BLaER1 treated with 17β-estradiol and CSF1 and Interleukin-3, amounts not matched to agents 10 nM and 100 nM (cell line): Measurements from ENCODE around the gene TNIP1.

Source experiments
- H3K27ac ChIP-seq, 11 experiments: shearing (Covaris generic); formaldehyde crosslinking; 2 replicates each; pipeline ENCODE4 v1.8.1; 2022
- H3K27me3 ChIP-seq, 11 experiments: shearing (Covaris generic); formaldehyde crosslinking; 2 replicates each; pipeline ENCODE4 v1.8.1; 2022
- H3K36me3 ChIP-seq, 11 experiments: shearing (Covaris generic); formaldehyde crosslinking; 2 replicates each; pipeline ENCODE4 v1.8.1; 2022
- H3K4me1 ChIP-seq, 10 experiments: shearing (Covaris generic); formaldehyde crosslinking; 2 replicates each; pipeline ENCODE4 v1.8.1; 2022
- H3K4me2 ChIP-seq, 11 experiments: shearing (Covaris generic); formaldehyde crosslinking; 2 replicates each; pipeline ENCODE4 v1.8.1; 2022
- H3K4me3 ChIP-seq, 10 experiments: shearing (Covaris generic); formaldehyde crosslinking; 2 replicates each; pipeline ENCODE4 v1.8.1; 2022
- H3K9ac ChIP-seq, 11 experiments: shearing (Covaris generic); formaldehyde crosslinking; 2 replicates each; pipeline ENCODE4 v1.8.1; 2022
- H3K9me3 ChIP-seq, 11 experiments: shearing (Covaris generic); formaldehyde crosslinking; replicated peaks in 1 of 11; 2 replicates each; pipeline ENCODE4 v1.8.1; 2022
- H4K20me1 ChIP-seq, 11 experiments: shearing (Covaris generic); formaldehyde crosslinking; 2 replicates each; pipeline ENCODE4 v1.8.1; 2022
- Cebpa-rat ChIP-seq, 11 experiments: shearing (Covaris generic); IDR thresholded peaks; 2 replicates each; pipeline ENCODE4 v1.8.1; 2022

Gene TNIP1

GRCh38 chr5:151064916-151065499 is 15.8 kb downstream of the TNIP1 start:
- H3K27ac ChIP-seq, result peak overlapping the region in 9 of 11 experiments; percentile 11 to 91 (median 85); a peak in 15 of 22 replicates
- peak overlapping the region in 4 of 11 experiments; percentile 45 to 75 (median 73); a peak in 4 of 22 replicates for H3K9ac ChIP-seq
- no peaks in the 10 kb centered on the region for H3K9me3 ChIP-seq
- H3K4me1 ChIP-seq, result peaks cover 73 to 100% (median 100%) of the 10 kb centered on the region in 10 experiments
- no peak for TF ChIP-seq Cebpa-rat (IDR thresholded peaks at IDR 0.05)
- H3K36me3 ChIP-seq, result peaks cover 45 to 92% (median 77%) of the 10 kb centered on the region in 11 experiments
- peaks cover 37 to 82% (median 61%) of the 10 kb centered on the region in 11 experiments for H4K20me1 ChIP-seq
- peak overlapping the region in 7 of 11 experiments; percentile 51 to 97 (median 89); a peak in 10 of 22 replicates for H3K4me2 ChIP-seq
- H3K4me3 ChIP-seq, result no peak overlapping the region
- no peaks in the 10 kb centered on the region for H3K27me3 ChIP-seq

- Histone ChIP-seq H3K9me3 (no peaks in the 10 kb centered on the region), H3K4me2 (peak overlapping the region; percentile 43 to 97 (median 88)), H3K4me3 (peak overlapping the region in 4 of 10 experiments; percentile 21 to 50 (median 32); a peak in 6 of 20 replicates), H3K27ac (peak overlapping the region; percentile 62 to 92 (median 85)), H3K4me1 (peaks cover 73 to 100% (median 100%) of the 10 kb centered on the region in 10 experiments), H3K36me3 (peaks cover 52 to 88% (median 72%) of the 10 kb centered on the region in 11 experiments), H3K9ac (peak overlapping the region; percentile 30 to 75 (median 65); a peak in 20 of 22 replicates), H3K27me3 (no peaks in the 10 kb centered on the region), H4K20me1 (peaks cover 21 to 72% (median 45%) of the 10 kb centered on the region in 11 experiments; a peak in 21 of 22 replicates)
- TF ChIP-seq Cebpa-rat (IDR thresholded peaks at IDR 0.05), result no peak
These were observed 17.5 kb downstream of the TNIP1 start for GRCh38 chr5:151063142-151063989.

GRCh38 chr5:151062405-151063141 is 18.3 kb downstream of the TNIP1 start:
- H3K4me3 ChIP-seq, result peak overlapping the region in 2 of 10 experiments; percentile 30 to 50; a peak in 2 of 20 replicates
- H3K9ac ChIP-seq, result peak overlapping the region in 9 of 11 experiments; percentile 27 to 75 (median 65); a peak in 11 of 22 replicates
- no peaks in the 10 kb centered on the region for H3K27me3 ChIP-seq
- TF ChIP-seq Cebpa-rat (IDR thresholded peaks at IDR 0.05), result no peak
- H3K36me3 ChIP-seq, result peaks cover 60 to 88% (median 76%) of the 10 kb centered on the region in 11 experiments
- H3K9me3 ChIP-seq, result no peaks in the 10 kb centered on the region
- H3K4me1 ChIP-seq, result peaks cover 70 to 100% (median 100%) of the 10 kb centered on the region in 10 experiments
- H3K4me2 ChIP-seq, result peak overlapping the region; percentile 43 to 97 (median 88); a peak in 20 of 22 replicates
- H3K27ac ChIP-seq, result peak overlapping the region; percentile 62 to 92 (median 85); a peak in 21 of 22 replicates
- peaks cover 13 to 65% (median 37%) of the 10 kb centered on the region in 11 experiments; a peak in 17 of 22 replicates for H4K20me1 ChIP-seq

GRCh38 chr5:151060742-151061141 is 20.1 kb downstream of the TNIP1 start:
- Histone ChIP-seq H3K9ac (peak overlapping the region; percentile 48 to 85 (median 70); a peak in 18 of 22 replicates), H3K4me2 (peak overlapping the region; percentile 76 to 97 (median 92)), H3K9me3 (no peaks in the 10 kb centered on the region), H4K20me1 (peaks cover 0 to 56% (median 21%) of the 10 kb centered on the region in 11 experiments; a peak in 12 of 22 replicates), H3K36me3 (peaks cover 65 to 91% (median 81%) of the 10 kb centered on the region in 11 experiments), H3K27ac (peak overlapping the region; percentile 69 to 92 (median 85)), H3K4me3 (peak overlapping the region in 3 of 10 experiments; percentile 1 to 22 (median 18); a peak in 1 of 20 replicates), H3K4me1 (peaks cover 67 to 100% (median 100%) of the 10 kb centered on the region in 10 experiments), H3K27me3 (no peaks in the 10 kb centered on the region)
- TF ChIP-seq Cebpa-rat (IDR thresholded peaks at IDR 0.05), result no peak

GRCh38 chr5:151058891-151059489 is 21.8 kb downstream of the TNIP1 start:
- no peaks in the 10 kb centered on the region for H3K9me3 ChIP-seq
- TF ChIP-seq Cebpa-rat (IDR thresholded peaks at IDR 0.05), result no peak
- H3K36me3 ChIP-seq, result peaks cover 78 to 94% (median 86%) of the 10 kb centered on the region in 11 experiments
- H4K20me1 ChIP-seq, result peaks cover 0 to 45% (median 5%) of the 10 kb centered on the region in 11 experiments; a peak in 10 of 22 replicates
- peak overlapping the region; percentile 48 to 85 (median 70) for H3K9ac ChIP-seq
- 0 out of 20 replicates have a peak overlapping the region, but pooled peaks of 2 of the 10 experiments have one; percentile 3 to 13 for H3K4me3 ChIP-seq
- H3K4me1 ChIP-seq, result peaks cover 61 to 100% (median 100%) of the 10 kb centered on the region in 10 experiments
- H3K4me2 ChIP-seq, result peak overlapping the region; percentile 76 to 97 (median 92)
- no peaks in the 10 kb centered on the region for H3K27me3 ChIP-seq
- H3K27ac ChIP-seq, result peak overlapping the region; percentile 69 to 92 (median 85)

- Histone ChIP-seq H4K20me1 (peaks cover 0 to 42% (median 4%) of the 10 kb centered on the region in 11 experiments; a peak in 6 of 22 replicates), H3K9ac (peak overlapping the region in 8 of 11 experiments; percentile 63 to 85 (median 73); a peak in 9 of 22 replicates), H3K36me3 (peaks cover 79 to 95% (median 88%) of the 10 kb centered on the region in 11 experiments), H3K27me3 (no peaks in the 10 kb centered on the region), H3K27ac (peak overlapping the region; percentile 3 to 92 (median 85); a peak in 18 of 22 replicates), H3K4me1 (peaks cover 61 to 100% (median 100%) of the 10 kb centered on the region in 10 experiments), H3K9me3 (no peaks in the 10 kb centered on the region), H3K4me3 (0 out of 20 replicates have a peak overlapping the region, but pooled peaks of 1 of the 10 experiments have one; percentile 3), H3K4me2 (peak overlapping the region; percentile 76 to 97 (median 92); a peak in 21 of 22 replicates)
- no peak for TF ChIP-seq Cebpa-rat (IDR thresholded peaks at IDR 0.05)
These were observed 22.5 kb downstream of the TNIP1 start for GRCh38 chr5:151058301-151058700.
